Ishikawa (cell line): ENCODE data around the gene KCNQ1.

Experiments
- CREB1 ChIP-seq: IDR thresholded peaks from 2 replicates; pipeline ENCODE4 v1.6.1; 2012; ENCODE audit warnings: low read depth
- EGR1 ChIP-seq: IDR thresholded peaks from 2 replicates; pipeline ENCODE4 v1.6.1; 2012
- RAD21 ChIP-seq: IDR thresholded peaks from 2 replicates; pipeline ENCODE4 v1.6.1; 2012; ENCODE audit warnings: low read depth
- REST ChIP-seq: IDR thresholded peaks from 2 replicates; pipeline ENCODE4 v1.6.1; 2012; ENCODE audit warnings: low read depth, mild to moderate bottlenecking
- TF ChIP-seq, protein P1 (sequence below): IDR thresholded peaks from 2 replicates; pipeline ENCODE4 v1.6.1; 2012

- TF ChIP-seq CREB1 = no peak
- no peak for TF ChIP-seq RAD21
- no peak for TF ChIP-seq REST
- no peak for TF ChIP-seq EGR1
- TF ChIP-seq, protein P1, sequence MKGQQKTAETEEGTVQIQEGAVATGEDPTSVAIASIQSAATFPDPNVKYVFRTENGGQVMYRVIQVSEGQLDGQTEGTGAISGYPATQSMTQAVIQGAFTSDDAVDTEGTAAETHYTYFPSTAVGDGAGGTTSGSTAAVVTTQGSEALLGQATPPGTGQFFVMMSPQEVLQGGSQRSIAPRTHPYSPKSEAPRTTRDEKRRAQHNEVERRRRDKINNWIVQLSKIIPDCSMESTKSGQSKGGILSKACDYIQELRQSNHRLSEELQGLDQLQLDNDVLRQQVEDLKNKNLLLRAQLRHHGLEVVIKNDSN = no peak
These were observed 331.0 kb downstream of the KCNQ1 start for GRCh38 chr11:2775626-2776350.
